ENCODE measurements around the gene TAF4. TPM values are rescaled to one million over a fixed set of nuclear protein-coding genes. Genes with fewer than 3 reads are reported as not detected.

Gene TAF4
- total and polyA plus RNA-seq, 2 of the 13 experiments (the other 11 are each of a cell fraction or from before 2014, with no cell fraction given) = 5.9 to 12.0 TPM

DNA sequence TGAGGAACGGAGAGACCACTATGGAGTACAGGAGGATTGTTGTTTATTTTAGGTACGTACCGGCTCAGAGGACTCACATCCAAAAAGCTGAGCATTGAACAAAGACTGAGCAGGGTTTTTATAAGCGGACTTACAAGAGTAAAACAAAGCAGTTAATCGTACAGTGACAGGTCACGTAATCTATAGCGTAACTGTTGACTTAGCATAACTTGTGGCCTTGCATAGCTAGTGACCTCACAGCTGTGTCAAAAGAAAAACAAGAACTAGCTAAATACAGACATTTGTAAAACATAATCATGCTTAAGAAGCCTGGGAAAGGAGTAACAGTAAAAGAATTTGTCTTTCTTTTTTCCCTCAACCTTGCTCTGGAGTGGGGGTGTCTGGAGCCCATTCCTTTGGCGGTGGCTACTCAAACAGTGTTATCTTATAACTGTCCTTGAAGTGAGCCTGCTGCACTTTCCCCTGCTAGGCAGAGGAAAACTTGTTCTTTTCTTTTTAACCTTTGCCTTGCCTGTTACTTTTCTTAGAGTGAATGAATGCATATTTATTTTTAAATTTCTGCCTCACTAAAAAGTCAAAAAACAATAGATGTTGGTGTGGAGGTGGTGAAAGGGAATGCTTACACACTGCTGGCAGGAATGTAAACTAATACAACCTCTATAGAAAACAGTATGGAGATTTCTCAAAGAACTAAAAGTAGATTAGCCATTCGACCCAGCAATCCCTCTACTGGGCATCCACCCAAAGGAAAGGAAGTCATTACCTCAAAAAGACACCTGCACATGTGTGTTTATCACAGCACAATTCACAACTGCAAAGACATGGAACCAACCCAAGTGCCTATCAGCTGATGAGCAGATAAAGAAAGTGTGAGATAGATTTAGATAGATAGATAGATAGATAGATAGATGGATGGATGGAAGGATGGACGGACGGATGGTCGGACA is 109.0 kb downstream of the TAF4 start (continued):
- TF ChIP-seq, protein P1, sequence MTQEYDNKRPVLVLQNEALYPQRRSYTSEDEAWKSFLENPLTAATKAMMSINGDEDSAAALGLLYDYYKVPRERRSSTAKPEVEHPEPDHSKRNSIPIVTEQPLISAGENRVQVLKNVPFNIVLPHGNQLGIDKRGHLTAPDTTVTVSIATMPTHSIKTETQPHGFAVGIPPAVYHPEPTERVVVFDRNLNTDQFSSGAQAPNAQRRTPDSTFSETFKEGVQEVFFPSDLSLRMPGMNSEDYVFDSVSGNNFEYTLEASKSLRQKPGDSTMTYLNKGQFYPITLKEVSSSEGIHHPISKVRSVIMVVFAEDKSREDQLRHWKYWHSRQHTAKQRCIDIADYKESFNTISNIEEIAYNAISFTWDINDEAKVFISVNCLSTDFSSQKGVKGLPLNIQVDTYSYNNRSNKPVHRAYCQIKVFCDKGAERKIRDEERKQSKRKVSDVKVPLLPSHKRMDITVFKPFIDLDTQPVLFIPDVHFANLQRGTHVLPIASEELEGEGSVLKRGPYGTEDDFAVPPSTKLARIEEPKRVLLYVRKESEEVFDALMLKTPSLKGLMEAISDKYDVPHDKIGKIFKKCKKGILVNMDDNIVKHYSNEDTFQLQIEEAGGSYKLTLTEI (CRISPR knock-in tag; conservative IDR thresholded peaks at IDR 0.05) = no peak
- no peak for TF ChIP-seq MXD3 (CRISPR knock-in tag; IDR thresholded peaks at IDR 0.05)
- TF ChIP-seq, protein P2, sequence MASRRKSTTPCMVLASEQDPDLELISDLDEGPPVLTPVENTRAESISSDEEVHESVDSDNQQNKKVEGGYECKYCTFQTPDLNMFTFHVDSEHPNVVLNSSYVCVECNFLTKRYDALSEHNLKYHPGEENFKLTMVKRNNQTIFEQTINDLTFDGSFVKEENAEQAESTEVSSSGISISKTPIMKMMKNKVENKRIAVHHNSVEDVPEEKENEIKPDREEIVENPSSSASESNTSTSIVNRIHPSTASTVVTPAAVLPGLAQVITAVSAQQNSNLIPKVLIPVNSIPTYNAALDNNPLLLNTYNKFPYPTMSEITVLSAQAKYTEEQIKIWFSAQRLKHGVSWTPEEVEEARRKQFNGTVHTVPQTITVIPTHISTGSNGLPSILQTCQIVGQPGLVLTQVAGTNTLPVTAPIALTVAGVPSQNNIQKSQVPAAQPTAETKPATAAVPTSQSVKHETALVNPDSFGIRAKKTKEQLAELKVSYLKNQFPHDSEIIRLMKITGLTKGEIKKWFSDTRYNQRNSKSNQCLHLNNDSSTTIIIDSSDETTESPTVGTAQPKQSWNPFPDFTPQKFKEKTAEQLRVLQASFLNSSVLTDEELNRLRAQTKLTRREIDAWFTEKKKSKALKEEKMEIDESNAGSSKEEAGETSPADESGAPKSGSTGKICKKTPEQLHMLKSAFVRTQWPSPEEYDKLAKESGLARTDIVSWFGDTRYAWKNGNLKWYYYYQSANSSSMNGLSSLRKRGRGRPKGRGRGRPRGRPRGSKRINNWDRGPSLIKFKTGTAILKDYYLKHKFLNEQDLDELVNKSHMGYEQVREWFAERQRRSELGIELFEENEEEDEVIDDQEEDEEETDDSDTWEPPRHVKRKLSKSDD (CRISPR knock-in tag; IDR thresholded peaks at IDR 0.05; ENCODE audit: low read depth) = peak; percentile 73; the same call in 1 of the 2 replicates
- TF ChIP-seq, protein P3, sequence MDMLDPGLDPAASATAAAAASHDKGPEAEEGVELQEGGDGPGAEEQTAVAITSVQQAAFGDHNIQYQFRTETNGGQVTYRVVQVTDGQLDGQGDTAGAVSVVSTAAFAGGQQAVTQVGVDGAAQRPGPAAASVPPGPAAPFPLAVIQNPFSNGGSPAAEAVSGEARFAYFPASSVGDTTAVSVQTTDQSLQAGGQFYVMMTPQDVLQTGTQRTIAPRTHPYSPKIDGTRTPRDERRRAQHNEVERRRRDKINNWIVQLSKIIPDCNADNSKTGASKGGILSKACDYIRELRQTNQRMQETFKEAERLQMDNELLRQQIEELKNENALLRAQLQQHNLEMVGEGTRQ (IDR thresholded peaks at IDR 0.05; ENCODE audit: low read depth, low read length) = no peak
- TF ChIP-seq, protein P3 (CRISPR knock-in tag; IDR thresholded peaks at IDR 0.05; ENCODE audit: borderline replicate concordance) = no peak
- TF ChIP-seq NFIC (IDR thresholded peaks at IDR 0.05; ENCODE audit: low read length) = no peak
- TF ChIP-seq KLF15 (CRISPR knock-in tag; IDR thresholded peaks at IDR 0.05; ENCODE audit: borderline replicate concordance) = no peak
- TF ChIP-seq GATAD2A (CRISPR knock-in tag; IDR thresholded peaks at IDR 0.05) = peak; percentile 26; the same call in 1 of the 2 replicates
- TF ChIP-seq PPARG (CRISPR knock-in tag; conservative IDR thresholded peaks at IDR 0.05) = peak; percentile 73; the same call in 1 of the 2 replicates
- TF ChIP-seq KLF6 (CRISPR knock-in tag; IDR thresholded peaks at IDR 0.05) = no peak
- TF ChIP-seq FOXC1 (CRISPR knock-in tag; IDR thresholded peaks at IDR 0.05; ENCODE audit: borderline replicate concordance) = no peak
- TF ChIP-seq NCOA5 (CRISPR knock-in tag; IDR thresholded peaks at IDR 0.05) = no peak
- no peak for TF ChIP-seq JARID2 (CRISPR knock-in tag; IDR thresholded peaks at IDR 0.05; ENCODE audit: insufficient replicate concordance)
- TF ChIP-seq, protein P4, sequence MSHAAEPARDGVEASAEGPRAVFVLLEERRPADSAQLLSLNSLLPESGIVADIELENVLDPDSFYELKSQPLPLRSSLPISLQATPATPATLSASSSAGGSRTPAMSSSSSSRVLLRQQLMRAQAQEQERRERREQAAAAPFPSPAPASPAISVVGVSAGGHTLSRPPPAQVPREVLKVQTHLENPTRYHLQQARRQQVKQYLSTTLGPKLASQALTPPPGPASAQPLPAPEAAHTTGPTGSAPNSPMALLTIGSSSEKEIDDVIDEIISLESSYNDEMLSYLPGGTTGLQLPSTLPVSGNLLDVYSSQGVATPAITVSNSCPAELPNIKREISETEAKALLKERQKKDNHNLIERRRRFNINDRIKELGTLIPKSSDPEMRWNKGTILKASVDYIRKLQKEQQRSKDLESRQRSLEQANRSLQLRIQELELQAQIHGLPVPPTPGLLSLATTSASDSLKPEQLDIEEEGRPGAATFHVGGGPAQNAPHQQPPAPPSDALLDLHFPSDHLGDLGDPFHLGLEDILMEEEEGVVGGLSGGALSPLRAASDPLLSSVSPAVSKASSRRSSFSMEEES (CRISPR knock-in tag; IDR thresholded peaks at IDR 0.05) = no peak
- TF ChIP-seq, protein P5, sequence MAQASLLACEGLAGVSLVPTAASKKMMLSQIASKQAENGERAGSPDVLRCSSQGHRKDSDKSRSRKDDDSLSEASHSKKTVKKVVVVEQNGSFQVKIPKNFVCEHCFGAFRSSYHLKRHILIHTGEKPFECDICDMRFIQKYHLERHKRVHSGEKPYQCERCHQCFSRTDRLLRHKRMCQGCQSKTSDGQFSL (CRISPR knock-in tag; IDR thresholded peaks at IDR 0.05) = peak; percentile 67; the same call in 1 of the 2 replicates
- TF ChIP-seq NR2F6 (IDR thresholded peaks at IDR 0.05) = 0 out of 2 replicates have a peak, but pooled peaks have one; percentile 14
- peak; percentile 34; the same call in 1 of the 2 replicates for TF ChIP-seq NR2F6 (CRISPR knock-in tag; IDR thresholded peaks at IDR 0.05)
- TF ChIP-seq SOX5 (CRISPR knock-in tag; IDR thresholded peaks at IDR 0.05; ENCODE audit: borderline replicate concordance) = peak; percentile 18; the same call in 1 of the 2 replicates
- no peak for TF ChIP-seq ZNF670 (CRISPR knock-in tag; IDR thresholded peaks at IDR 0.05; ENCODE audit: borderline replicate concordance)
- no peak for TF ChIP-seq ZFP36L1 (CRISPR knock-in tag; IDR thresholded peaks at IDR 0.05)
- peak; percentile 43; the same call in 1 of the 2 replicates for TF ChIP-seq MAFF (IDR thresholded peaks at IDR 0.05; ENCODE audit: low read depth, low read length)

All from HepG2 (cell line).